GM12878 (cell line): ENCODE measurements around the gene NPC1. TPM values are rescaled to one million over a fixed set of nuclear protein-coding genes. Genes with fewer than 3 reads are reported as not detected.

Experiments used
- ATAC-seq: fragments of 200-7000 bp; cut with Tn5 transposase; 3 replicates; pipeline ENCODE4 v1.9.1; 2020; ENCODE audit warnings: mild to moderate bottlenecking, moderate library complexity
- BruUV-seq: library from RNA; stranded (reverse); fragments of 400-500 nt; replicated peaks from 2 replicates; lab custom pipeline; 2021; lab: Mats Ljungman, UMichigan
- CTCF ChIA-PET: fragments of 300-600 bp; sonication (Branson Sonifier 250); formaldehyde crosslinking; extraction: SDS; loops from one replicate; lab custom pipeline; 2021; ENCODE audit warnings: inconsistent platforms; lab: Yijun Ruan, JAX
- POLR2A ChIA-PET: fragments of 350-600 bp; formaldehyde crosslinking; extraction: SDS; loops from one replicate; lab custom pipeline; 2021; ENCODE audit warnings: inconsistent platforms; lab: Charles Lee
- RAD21 ChIA-PET: fragments of 300-600 bp; sonication (Branson Sonifier 250); formaldehyde crosslinking; loops from one replicate; lab custom pipeline; 2023; ENCODE audit warnings: antibody characterized with exemption; ENCODE audit not compliant: unreplicated experiment; lab: Charles Lee
- SMC1A ChIA-PET: fragments of 300-600 bp; sonication (Branson Sonifier 250); formaldehyde crosslinking; loops from one replicate; lab custom pipeline; 2023; ENCODE audit not compliant: unreplicated experiment, uncharacterized antibody; lab: Charles Lee
- DNase-seq: peaks from one replicate; pipeline ENCODE4 v3.0.0-alpha.2; 2011; ENCODE audit warnings: low read depth, low spot score
- FAIRE-seq: peaks from 3 replicates; lab custom pipeline; 2011; peaks lifted over from hg19 to GRCh38; lab: Jason Lieb, UNC
- H2AFZ ChIP-seq: 2 replicates; pipeline ENCODE4 v1.6.0; 2011; ENCODE audit warnings: low read depth, low read length, control low read depth; ENCODE audit not compliant: control insufficient read depth
- H3K27ac ChIP-seq: 2 replicates; pipeline ENCODE4 v1.5.1; 2011; ENCODE audit warnings: control low read depth; ENCODE audit not compliant: control insufficient read depth, insufficient read depth
- H3K27me3 ChIP-seq, 2 experiments: replicated peaks in 1 of 2; 2 replicates each; pipeline versions ENCODE4 v1.6.0 to v1.6.1; 2011; ENCODE audit warnings: low read length in 1 of 2; ENCODE audit not compliant: control insufficient read depth in 2 of 2, insufficient read depth in 2 of 2
- H3K36me3 ChIP-seq, 2 experiments: 2 replicates each; pipeline ENCODE4 v1.5.1; 2011; ENCODE audit warnings: low read length in 1 of 2; ENCODE audit not compliant: control insufficient read depth in 2 of 2, insufficient read depth in 2 of 2
- H3K4me1 ChIP-seq: 2 replicates; pipeline ENCODE4 v1.6.1; 2011; ENCODE audit warnings: mild to moderate bottlenecking, low read length, moderate library complexity, mixed read lengths; ENCODE audit not compliant: control insufficient read depth, insufficient read depth
- H3K4me2 ChIP-seq: 2 replicates; pipeline ENCODE4 v1.6.0; 2011; ENCODE audit warnings: control low read depth; ENCODE audit not compliant: control insufficient read depth, insufficient read depth
- H3K4me3 ChIP-seq: fragments of 200-600 bp; sonication (generic); 2 replicates; pipeline ENCODE4 v1.5.1; 2016
- H3K79me2 ChIP-seq: 2 replicates; pipeline ENCODE4 v1.6.0; 2011; ENCODE audit warnings: low read length; ENCODE audit not compliant: control insufficient read depth, insufficient read depth
- H3K9ac ChIP-seq: 2 replicates; pipeline ENCODE4 v1.8.0; 2011; ENCODE audit warnings: low read length, control low read depth, mixed read lengths; ENCODE audit not compliant: control insufficient read depth, insufficient read depth
- H3K9me3 ChIP-seq: replicated peaks from 3 replicates; pipeline ENCODE4 v1.5.1; 2011; ENCODE audit warnings: mild to moderate bottlenecking, low read length; ENCODE audit not compliant: control insufficient read depth, insufficient read depth
- H4K20me1 ChIP-seq: 2 replicates; pipeline ENCODE4 v1.6.0; 2011; ENCODE audit not compliant: control insufficient read depth, insufficient read depth
- ASH2L ChIP-seq: fragments of 300-600, 200-600 bp; sonication (generic); IDR thresholded peaks from 2 replicates; pipeline ENCODE4 v1.6.1; 2017; ENCODE audit warnings: low read depth, mild to moderate bottlenecking, borderline replicate concordance
- CEBPB ChIP-seq, 2 experiments: fragments of 150-350 bp in 1 of 2; IDR thresholded peaks; 2 replicates each; pipeline ENCODE4 v1.6.1; 2012 to 2014; ENCODE audit warnings: low read depth in 2 of 2, low read length in 2 of 2, borderline replicate concordance in 1 of 2, inconsistent platforms in 1 of 2
- CREB1 ChIP-seq: IDR thresholded peaks from 2 replicates; pipeline ENCODE4 v1.6.1; 2012; ENCODE audit warnings: low read depth, mild to moderate bottlenecking, inconsistent platforms
- ETV6 ChIP-seq, 2 experiments: fragments of 450-650 bp in 1 of 2; IDR thresholded peaks in 1 of 2; conservative IDR thresholded peaks in 1 of 2; 2 replicates each; pipeline ENCODE4 v1.6.1; 2014; ENCODE audit warnings: antibody characterized with exemption in 1 of 2, borderline replicate concordance in 1 of 2, low read depth in 1 of 2, mild to moderate bottlenecking in 1 of 2, moderate library complexity in 1 of 2
- JUNB ChIP-seq: IDR thresholded peaks from 2 replicates; pipeline ENCODE4 v1.6.1; 2016; ENCODE audit warnings: antibody characterized with exemption, mild to moderate bottlenecking
- SMARCA5 ChIP-seq: fragments of 450-650 bp; IDR thresholded peaks from 2 replicates; pipeline ENCODE4 v1.6.1; 2017; ENCODE audit warnings: mild to moderate bottlenecking
- SP1 ChIP-seq: IDR thresholded peaks from one replicate; pipeline ENCODE4 v1.6.1; 2011; ENCODE audit warnings: low read depth, low read length
- STAT1 ChIP-seq: fragments of 450-650 bp; conservative IDR thresholded peaks from 2 replicates; pipeline ENCODE4 v1.6.1; 2014; ENCODE audit warnings: antibody characterized with exemption, mild to moderate bottlenecking
- STAT3 ChIP-seq: IDR thresholded peaks from 2 replicates; pipeline ENCODE4 v1.6.1; 2011; ENCODE audit warnings: low read depth, low read length, improper control_type of control experiment
- ZBED1 ChIP-seq: IDR thresholded peaks from 2 replicates; pipeline ENCODE4 v1.6.1; 2016; ENCODE audit warnings: borderline replicate concordance
- WGBS: methylation state at CpG from one replicate; pipeline ENCODE4 v1.1.6; 2016; ENCODE audit warnings: low lambda C conversion rate; ENCODE audit not compliant: insufficient replicate concordance, insufficient coverage; ENCODE audit errors: missing lambda C conversion rate; 5-methylcytosine and 5-hydroxymethylcytosine counted together
- in situ Hi-C: fragments of 300-500 bp; cut with MboI; formaldehyde crosslinking; loops from 9 replicates; pipeline ENCODE4 v1.14.3; 2018; ENCODE audit warnings: mixed read lengths
- intact Hi-C: fragments of 100-400 bp; cut with micrococcal nuclease; formaldehyde crosslinking; loops from one replicate; pipeline ENCODE4 v1.14.2; 2022; ENCODE audit not compliant: unreplicated experiment
- polyA plus RNA-seq, 11 experiments: library from polyadenylated mRNA; depleted of rRNA in 4 of 11; unstranded in 6 of 11; stranded (reverse) in 5 of 11; fragments of >200 nt; fragmentation: Nextera tagmentation in 4 of 11; fragmentation: Illumina TruSeq in 1 of 11; extraction: Ambion mirVana in 4 of 11; extraction: Trizol in 1 of 11; gene quantifications; 1 replicate in 1 of 11; 2 replicates in 10 of 11; pipeline versions ENCODE4 v1.2.1 to v1.2.3, GENCODE V29; 2011 to 2016; ENCODE audit warnings: inconsistent platforms in 2 of 11, missing spikeins in 2 of 11, low read depth in 1 of 11
- total RNA-seq, 4 experiments: library from RNA; depleted of rRNA in 3 of 4; stranded (reverse); fragments of >200 nt in 3 of 4; fragmentation: Illumina TruSeq in 1 of 4; extraction: Trizol in 1 of 4; gene quantifications; 2 replicates each; pipeline versions ENCODE4 v1.2.1 to v1.2.3, GENCODE V29; 2013 to 2021
- TF ChIP-seq, protein P1 (sequence below): IDR thresholded peaks from 2 replicates; pipeline ENCODE4 v1.6.1; 2011; ENCODE audit warnings: mild to moderate bottlenecking, low read depth, low read length, moderate library complexity; ENCODE audit not compliant: insufficient replicate concordance

The NPC1 gene
- total and polyA plus RNA-seq, 10 of the 15 experiments (the other 5 are each of a cell fraction or from before 2014, with no cell fraction given) = 10.1 to 45.2 (median 19.4) TPM

DNA sequence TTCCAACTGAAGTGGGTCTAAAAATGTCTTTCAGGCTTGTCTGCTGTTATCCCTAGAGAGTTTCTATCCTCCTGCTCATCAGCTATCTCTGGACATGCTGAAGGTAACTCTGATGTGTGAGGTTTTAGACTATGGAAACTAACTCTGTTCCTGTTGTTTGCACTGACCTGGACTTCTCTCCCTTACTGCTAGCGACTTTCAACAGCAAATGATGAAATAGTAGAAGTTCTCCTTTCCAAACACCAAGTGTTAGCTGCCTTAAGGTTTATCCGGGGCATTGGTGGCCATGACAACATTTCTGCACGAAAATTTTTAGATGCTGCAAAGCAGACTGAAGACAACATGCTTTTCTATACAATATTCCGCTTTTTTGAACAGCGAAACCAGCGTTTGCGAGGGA lies 56.1 kb downstream of the NPC1 start (continued):
- TF ChIP-seq SMARCA5 (no peak), STAT1 (no peak), STAT3 (no peak), ASH2L (no peak), ZBED1 (no peak), CEBPB (IDR thresholded peaks at IDR 0.05; ENCODE audit: borderline replicate concordance in 1 of 2, low read depth in 2 of 2, low read length in 2 of 2) (no peak)
- TF ChIP-seq, protein P1, sequence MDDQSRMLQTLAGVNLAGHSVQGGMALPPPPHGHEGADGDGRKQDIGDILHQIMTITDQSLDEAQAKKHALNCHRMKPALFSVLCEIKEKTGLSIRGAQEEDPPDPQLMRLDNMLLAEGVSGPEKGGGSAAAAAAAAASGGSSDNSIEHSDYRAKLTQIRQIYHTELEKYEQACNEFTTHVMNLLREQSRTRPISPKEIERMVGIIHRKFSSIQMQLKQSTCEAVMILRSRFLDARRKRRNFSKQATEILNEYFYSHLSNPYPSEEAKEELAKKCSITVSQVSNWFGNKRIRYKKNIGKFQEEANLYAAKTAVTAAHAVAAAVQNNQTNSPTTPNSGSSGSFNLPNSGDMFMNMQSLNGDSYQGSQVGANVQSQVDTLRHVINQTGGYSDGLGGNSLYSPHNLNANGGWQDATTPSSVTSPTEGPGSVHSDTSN = no peak

DNA sequence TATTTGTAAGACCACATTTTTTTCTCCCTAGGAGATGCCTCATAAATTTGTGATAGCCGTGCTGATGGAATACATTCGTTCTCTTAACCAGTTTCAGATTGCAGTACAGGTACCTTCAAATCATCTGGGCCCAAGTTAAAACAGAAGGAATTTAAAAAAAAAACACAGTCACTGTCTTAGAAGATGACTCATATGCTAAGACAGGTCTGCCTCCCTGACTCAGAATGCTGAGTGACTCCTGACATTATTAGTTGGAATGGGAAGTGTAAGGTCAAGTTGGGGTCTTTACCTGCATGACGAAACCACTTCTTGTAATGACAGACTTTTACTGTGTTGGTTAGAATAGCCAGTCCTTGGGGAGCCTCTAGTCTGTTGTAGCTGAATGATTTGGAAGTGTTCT lies 56.7 kb downstream of the NPC1 start:
- DNase-seq (no peak), FAIRE-seq (no peak), ATAC-seq (peak; percentile 23)
- H3K4me1 ChIP-seq = no peaks in the 10 kb centered on the region
- ChIA-PET CTCF (no interaction called here), SMC1A (interaction anchor here (1.5 kb wide), 1 partner anchor 13 kb away, joined by 3 read pairs; no protein-coding TSS in a partner anchor), RAD21 (no interaction called here), POLR2A (no interaction called here)
- no peaks in the 10 kb centered on the region for H3K9me3 ChIP-seq
- in situ Hi-C loops = no loop called here
- H3K36me3 ChIP-seq = peaks cover 34 to 56% of the 10 kb centered on the region in 2 experiments
- no peak overlapping the region for H3K27ac ChIP-seq
- intact Hi-C loops = no loop called here
- H2AFZ ChIP-seq = no peak overlapping the region
- TF ChIP-seq CREB1 (peak; percentile 45; the same call in 1 of the 2 replicates), SP1 (no peak), ETV6 (conservative IDR thresholded peaks at IDR 0.05 in 1 of 2, IDR thresholded peaks at IDR 0.05 in 1 of 2; ENCODE audit: borderline replicate concordance in 1 of 2, low read depth in 1 of 2) (0 out of 4 replicates have a peak, but pooled peaks of 1 of the 2 experiments have one; percentile 33), JUNB (peak; percentile 46; the same call in 1 of the 2 replicates)
- no peak overlapping the region for H3K4me2 ChIP-seq
- TSS peak; percentile 6 for BruUV-seq
- no peaks in the 10 kb centered on the region for H4K20me1 ChIP-seq
- H3K4me3 ChIP-seq = no peak overlapping the region
- WGBS = 6% methylated on average over 3 of the region's 3 CpGs
- H3K79me2 ChIP-seq = no peaks in the 10 kb centered on the region
- H3K27me3 ChIP-seq = no peaks in the 10 kb centered on the region
- no peak overlapping the region for H3K9ac ChIP-seq
